Measurements from ENCODE around the gene SYNE1.
"Not testable (repeated sequence)": the region's sequence is repeated elsewhere in the genome, so short reads cannot be mapped to it uniquely, and the experiment has no call there.

The SYNE1 gene

DNA sequence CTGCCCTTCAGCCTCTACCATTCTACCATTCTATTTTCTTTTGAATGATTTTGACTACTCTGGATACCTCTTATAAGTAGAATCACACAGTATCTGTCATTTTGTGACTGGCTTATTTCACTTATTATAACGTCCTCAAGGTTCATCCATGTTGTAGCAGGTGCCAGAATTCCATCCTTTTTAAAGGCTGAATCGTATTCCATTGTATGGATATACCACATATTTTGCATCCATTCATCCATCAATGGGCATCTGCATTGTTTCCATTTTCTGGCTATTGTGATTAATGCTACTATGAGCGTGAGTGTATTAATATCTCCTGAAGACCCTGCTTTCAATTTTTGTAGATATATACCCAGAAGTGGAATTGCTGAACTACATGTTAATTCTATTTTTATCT, 105.5 kb downstream of the SYNE1 start:
- no peak overlapping the region for H3K4me3 ChIP-seq (ENCODE audit: low read depth, low read length)
- TF ChIP-seq, protein P1, sequence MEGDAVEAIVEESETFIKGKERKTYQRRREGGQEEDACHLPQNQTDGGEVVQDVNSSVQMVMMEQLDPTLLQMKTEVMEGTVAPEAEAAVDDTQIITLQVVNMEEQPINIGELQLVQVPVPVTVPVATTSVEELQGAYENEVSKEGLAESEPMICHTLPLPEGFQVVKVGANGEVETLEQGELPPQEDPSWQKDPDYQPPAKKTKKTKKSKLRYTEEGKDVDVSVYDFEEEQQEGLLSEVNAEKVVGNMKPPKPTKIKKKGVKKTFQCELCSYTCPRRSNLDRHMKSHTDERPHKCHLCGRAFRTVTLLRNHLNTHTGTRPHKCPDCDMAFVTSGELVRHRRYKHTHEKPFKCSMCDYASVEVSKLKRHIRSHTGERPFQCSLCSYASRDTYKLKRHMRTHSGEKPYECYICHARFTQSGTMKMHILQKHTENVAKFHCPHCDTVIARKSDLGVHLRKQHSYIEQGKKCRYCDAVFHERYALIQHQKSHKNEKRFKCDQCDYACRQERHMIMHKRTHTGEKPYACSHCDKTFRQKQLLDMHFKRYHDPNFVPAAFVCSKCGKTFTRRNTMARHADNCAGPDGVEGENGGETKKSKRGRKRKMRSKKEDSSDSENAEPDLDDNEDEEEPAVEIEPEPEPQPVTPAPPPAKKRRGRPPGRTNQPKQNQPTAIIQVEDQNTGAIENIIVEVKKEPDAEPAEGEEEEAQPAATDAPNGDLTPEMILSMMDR (IDR thresholded peaks at IDR 0.05; ENCODE audit: insufficient read depth, low read length, missing control alignments), result no peak
- POLR2A ChIA-PET, result no interaction called here
- CTCF ChIA-PET, result interaction anchor here (1.0 to 1.3 kb wide), 2 partner anchors 20 to 21 kb away, joined by 3 to 5 read pairs; no protein-coding TSS in a partner anchor
- DNase-seq (ENCODE audit: low read depth, low spot score), result no peak

DNA sequence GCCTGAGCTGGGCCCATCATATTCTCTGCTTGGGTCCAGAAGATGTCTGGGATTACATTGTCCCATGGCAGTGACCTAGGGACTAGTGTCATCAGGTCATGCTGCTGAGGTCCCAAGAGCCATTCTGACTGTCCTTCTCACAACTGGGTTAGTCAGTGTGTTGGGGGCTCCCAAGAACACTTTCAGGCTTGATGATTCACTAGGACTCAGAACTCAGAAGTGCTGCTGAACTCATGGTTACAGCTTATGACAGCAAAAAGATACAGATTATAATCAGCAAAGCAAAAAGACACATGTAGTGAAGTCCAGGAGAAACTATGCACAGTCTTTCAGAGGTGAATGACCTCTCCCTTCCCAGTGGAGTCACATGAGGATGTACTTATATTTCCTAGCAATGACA, 107.8 kb downstream of the SYNE1 start:
- TF ChIP-seq, protein P1 (IDR thresholded peaks at IDR 0.05; ENCODE audit: insufficient read depth, low read length, missing control alignments), result no peak
- H3K4me3 ChIP-seq (ENCODE audit: low read depth, low read length), result no peak overlapping the region
- ChIA-PET CTCF (interaction anchor here (1.0 kb wide), 1 partner anchor 59 kb away, joined by 3 read pairs; no protein-coding TSS in a partner anchor), POLR2A (no interaction called here)
- peak; percentile 16 for DNase-seq (ENCODE audit: low read depth, low spot score)

DNA sequence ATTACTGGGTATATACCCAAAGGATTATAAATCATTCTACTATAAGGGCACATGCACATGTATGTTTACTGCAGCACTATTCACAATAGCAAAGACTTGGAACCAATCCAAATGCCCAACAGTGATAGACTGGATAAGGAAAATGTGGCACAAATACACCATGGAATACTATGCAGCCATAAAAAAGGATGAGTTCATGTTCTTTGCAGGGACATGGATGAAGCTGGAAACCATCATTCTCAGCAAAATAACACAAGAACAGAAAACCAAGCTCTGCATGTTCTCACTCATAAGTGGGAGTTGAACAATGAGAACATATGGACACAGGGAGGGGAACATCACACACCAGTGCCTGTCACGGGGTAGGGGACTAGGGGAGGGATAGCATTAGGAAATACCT, 123.0 kb downstream of the SYNE1 start:
- CTCF ChIA-PET; POLR2A ChIA-PET; H3K4me3 ChIP-seq (ENCODE audit: low read depth, low read length); DNase-seq (ENCODE audit: low read depth, low spot score): not testable (repeated sequence)

GRCh38 chr6:152509916-152510315, 127.2 kb downstream of the SYNE1 start:
- no peak overlapping the region for H3K4me3 ChIP-seq (ENCODE audit: low read depth, low read length)
- CTCF ChIA-PET, result interaction anchor here (1.0 to 1.2 kb wide), 2 partner anchors 24 to 355 kb away, joined by 3 to 4 read pairs; no protein-coding TSS in a partner anchor
- POLR2A ChIA-PET, result no interaction called here
- TF ChIP-seq, protein P1 (IDR thresholded peaks at IDR 0.05; ENCODE audit: insufficient read depth, low read length, missing control alignments), result no peak
- DNase-seq (ENCODE audit: low read depth, low spot score), result no peak

GRCh38 chr6:152508477-152508876, 128.7 kb downstream of the SYNE1 start:
- no peak overlapping the region for H3K4me3 ChIP-seq (ENCODE audit: low read depth, low read length)
- TF ChIP-seq, protein P1 (IDR thresholded peaks at IDR 0.05; ENCODE audit: insufficient read depth, low read length, missing control alignments), result no peak
- DNase-seq (ENCODE audit: low read depth, low spot score), result no peak
- ChIA-PET POLR2A (no interaction called here), CTCF (interaction anchor here (1.2 kb wide), 1 partner anchor 23 kb away, joined by 3 read pairs; no protein-coding TSS in a partner anchor)

- no peak overlapping the region for H3K4me3 ChIP-seq (ENCODE audit: low read depth, low read length)
- ChIA-PET CTCF (interaction anchor here (1.6 kb wide), 1 partner anchor 18 kb away, joined by 4 read pairs; no protein-coding TSS in a partner anchor), POLR2A (no interaction called here)
- DNase-seq (ENCODE audit: low read depth, low spot score), result no peak
- TF ChIP-seq, protein P1 (IDR thresholded peaks at IDR 0.05; ENCODE audit: insufficient read depth, low read length, missing control alignments), result no peak
Measured at GRCh38 chr6:152503546-152503945, 133.6 kb downstream of the SYNE1 start.
